GM19043 (cell line): Measurements from ENCODE around the gene STK26.
"Not testable (repeated sequence)": the region's sequence is repeated elsewhere in the genome, so short reads cannot be mapped to it uniquely, and the experiment has no call there.

Experiments
- ATAC-seq: cut with Tn5 transposase; IDR thresholded peaks from one replicate; pipeline ENCODE4 v1.9.1; 2021; ENCODE audit warnings: low read depth; ENCODE audit not compliant: unreplicated experiment

The STK26 gene

GRCh38 chrX:132034648-132035047, 11.5 kb downstream of the STK26 start:
- ATAC-seq: peak; percentile 33

DNA sequence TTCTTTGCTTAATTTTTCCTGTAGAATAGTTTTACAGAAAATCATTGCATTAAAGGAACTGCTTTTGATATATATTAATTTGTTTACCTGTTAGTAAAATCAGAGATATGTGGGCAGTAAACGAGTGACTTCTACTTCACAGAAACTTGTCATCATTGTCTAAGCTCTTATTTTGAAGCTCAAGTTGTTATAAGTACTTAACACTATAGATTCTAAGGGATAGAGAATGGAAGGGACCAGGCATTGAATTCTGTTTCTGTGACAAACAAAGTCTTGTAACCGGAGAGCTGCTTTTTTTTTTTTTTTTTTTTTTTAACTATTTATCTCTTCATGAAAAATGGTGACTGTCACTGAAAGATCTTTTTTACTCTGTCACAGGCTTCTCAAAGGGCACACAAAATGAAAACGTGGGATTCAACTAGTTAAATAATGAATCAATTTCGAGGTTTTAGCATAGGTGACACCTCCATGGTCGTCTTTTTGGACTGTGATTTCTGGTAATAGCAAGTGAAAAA, 14.4 kb downstream of the STK26 start:
- no peak for ATAC-seq

GRCh38 chrX:132040066-132040465, 17.0 kb downstream of the STK26 start:
- no peak for ATAC-seq

DNA sequence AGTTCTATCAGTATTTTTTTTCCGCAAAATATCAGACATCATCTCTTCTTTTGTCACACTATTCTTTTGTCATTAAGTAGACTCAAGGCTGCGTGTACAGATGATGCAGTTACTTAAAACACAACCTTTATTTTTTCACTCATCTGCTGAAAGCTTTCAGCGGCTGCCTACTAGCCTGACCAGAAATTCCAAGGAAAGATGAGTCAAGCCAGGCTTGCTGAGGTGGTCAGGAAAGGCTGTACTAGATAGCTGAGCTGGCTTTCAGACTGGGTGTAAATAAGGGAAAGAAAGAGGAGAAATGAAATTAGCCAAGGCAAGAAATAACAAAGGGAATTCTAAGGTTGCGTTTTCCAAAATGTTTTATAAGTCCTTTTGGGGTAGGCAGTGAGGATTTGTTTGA, 17.9 kb downstream of the STK26 start:
- no peak for ATAC-seq

- ATAC-seq: no peak
These were observed 20.9 kb downstream of the STK26 start for GRCh38 chrX:132043977-132044376.

DNA sequence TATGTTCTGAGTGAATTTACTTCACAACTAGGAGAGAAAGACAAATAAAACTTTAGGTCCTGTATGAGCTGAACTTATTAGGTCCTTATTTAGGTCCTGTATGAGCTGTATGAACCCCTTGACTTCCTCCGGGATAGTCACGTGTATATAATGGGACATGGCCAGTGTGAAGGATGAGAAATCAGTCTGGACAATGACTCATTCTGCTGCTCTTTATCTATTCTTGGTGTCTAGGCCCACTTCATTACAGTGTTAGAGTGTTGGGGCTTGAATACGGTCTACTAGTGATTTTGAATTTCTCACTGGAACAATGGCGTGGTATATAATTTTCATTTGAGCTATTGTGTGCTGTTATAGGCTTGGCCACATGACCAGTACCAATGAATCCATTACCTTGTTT, 21.9 kb downstream of the STK26 start:
- ATAC-seq: no peak

GRCh38 chrX:132045456-132045855, 22.4 kb downstream of the STK26 start:
- no peak for ATAC-seq

GRCh38 chrX:132046533-132046932, 23.4 kb downstream of the STK26 start:
- no peak for ATAC-seq

DNA sequence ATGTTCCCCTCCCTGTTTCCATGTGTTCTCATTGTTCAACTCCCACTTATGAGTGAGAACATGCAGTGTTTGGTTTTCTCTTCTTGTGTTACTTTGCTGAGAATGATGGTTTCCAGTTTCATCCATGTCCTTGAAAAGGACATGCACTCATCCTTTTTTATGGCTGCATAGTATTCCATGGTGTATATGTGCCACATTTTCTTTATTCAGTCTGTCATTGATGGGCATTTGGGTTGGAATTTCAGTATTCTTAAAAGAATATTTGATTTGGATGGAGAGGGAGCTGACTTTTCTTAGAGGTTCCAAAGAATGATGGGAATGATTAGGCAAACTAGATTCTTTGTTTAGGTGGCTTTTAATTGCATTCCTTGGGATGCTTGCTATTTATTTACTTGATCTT, 28.7 kb downstream of the STK26 start:
- ATAC-seq: not testable (repeated sequence)

GRCh38 chrX:132058050-132058449, 34.9 kb downstream of the STK26 start:
- no peak for ATAC-seq

DNA sequence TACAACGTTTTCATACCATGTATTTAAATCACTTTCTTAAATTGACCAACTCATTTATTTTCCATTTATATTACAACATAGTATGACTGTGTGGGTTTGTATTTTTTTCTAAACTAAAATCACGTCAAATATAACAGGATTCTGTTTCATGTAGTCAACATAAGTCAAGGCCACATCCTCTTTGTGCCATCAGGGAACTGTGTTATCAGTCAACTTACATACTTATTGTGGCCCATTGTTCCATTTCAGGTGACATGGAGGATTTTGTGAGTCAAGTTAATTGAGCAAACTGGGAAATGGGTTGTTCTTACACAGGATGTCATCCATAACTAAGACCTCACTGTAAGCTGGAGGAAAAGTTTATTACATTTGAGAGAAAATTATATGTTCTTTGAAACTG, 35.9 kb downstream of the STK26 start:
- ATAC-seq: no peak

- ATAC-seq: no peak
These were observed 37.0 kb downstream of the STK26 start for GRCh38 chrX:132059973-132060540.

DNA sequence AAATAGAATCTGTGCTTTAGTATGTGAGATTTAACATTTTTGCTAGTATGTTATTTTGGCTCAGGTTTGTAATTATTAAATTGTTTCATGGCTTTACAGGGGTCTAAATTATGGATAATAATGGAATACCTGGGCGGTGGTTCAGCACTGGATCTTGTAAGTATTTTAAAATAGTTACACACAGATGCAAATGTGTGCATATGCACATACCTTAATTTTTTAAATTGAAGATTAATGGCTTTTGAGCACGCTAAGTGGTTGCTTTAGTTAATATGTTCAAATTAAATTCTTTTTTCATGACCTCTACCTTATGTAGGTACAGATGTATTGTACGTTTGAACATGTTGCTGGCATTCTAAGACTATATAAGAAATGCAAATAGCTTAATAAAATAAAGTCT, 40.2 kb downstream of the STK26 start:
- no peak for ATAC-seq

GRCh38 chrX:132063862-132064261, 40.8 kb downstream of the STK26 start:
- ATAC-seq: no peak

DNA sequence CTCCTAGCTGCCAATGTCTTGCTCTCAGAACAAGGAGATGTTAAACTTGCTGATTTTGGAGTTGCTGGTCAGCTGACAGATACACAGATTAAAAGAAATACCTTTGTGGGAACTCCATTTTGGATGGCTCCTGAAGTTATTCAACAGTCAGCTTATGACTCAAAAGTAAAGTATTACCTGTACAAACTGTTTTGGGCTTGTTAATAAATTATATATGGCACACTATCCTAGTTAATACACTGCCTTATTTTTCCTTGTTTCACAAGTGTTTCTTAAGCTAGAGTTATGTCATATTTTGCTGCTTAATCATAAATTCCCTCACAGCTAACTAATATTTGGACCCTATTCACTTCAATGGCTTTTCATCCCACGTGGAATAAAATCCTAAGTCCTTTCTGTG, 45.3 kb downstream of the STK26 start:
- ATAC-seq: no peak

DNA sequence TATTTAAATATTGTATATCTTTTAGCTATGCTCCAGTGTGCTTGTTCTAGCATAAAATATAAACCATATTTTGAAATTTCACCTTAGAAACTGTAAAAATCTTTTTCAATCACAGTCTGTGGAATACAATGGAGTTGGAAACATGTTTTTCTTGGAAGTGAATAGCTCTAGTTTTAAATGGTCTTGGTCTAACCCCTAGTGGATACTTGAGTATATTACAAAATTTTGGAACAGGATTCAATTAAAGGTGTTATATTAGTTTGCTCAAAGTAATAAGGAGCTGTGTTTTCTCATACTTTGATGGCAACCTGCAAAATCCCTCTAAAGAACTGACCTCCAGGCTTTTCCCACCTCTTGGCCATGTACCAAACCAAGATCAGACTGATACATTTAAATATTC, 48.2 kb downstream of the STK26 start:
- no peak for ATAC-seq

DNA sequence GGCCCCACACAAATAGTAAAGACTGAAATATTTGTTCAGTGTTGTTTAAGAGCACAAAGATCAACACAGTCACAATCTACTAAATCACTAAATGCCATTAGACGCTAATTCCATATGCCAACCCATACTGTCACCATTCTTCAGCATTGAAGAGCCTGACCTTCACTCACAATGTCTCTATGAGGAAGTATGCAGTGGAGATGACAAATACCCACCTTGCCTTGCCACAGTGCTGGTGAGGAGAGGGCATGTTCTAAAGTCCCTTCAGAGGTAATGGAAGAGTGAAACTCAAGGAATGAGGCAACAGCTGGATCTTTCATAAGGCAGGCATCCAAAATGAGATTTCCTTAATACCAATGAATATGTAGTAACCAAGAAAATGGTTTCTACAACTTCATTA, 54.3 kb downstream of the STK26 start:
- ATAC-seq: no peak

GRCh38 chrX:132077912-132078311, 54.8 kb downstream of the STK26 start:
- no peak for ATAC-seq

DNA sequence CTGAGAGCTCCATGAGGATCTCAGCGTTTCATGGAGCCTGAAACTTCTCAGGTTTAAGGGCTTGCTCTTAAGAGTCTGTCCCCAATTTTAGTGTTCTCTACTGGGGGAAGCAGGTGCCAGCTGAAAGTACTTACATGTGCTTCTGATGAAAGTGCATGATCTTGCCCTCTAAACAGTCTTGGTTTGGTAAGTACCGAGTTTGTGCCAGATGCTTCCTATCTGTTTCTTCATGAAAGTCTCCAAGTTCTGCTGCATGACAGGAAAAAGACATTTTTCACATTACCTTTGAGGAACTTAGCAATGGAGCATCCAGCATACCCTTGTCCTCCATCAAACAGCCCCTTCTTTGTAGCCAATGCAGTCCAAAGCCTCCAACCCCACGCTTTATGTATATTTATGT, 62.7 kb downstream of the STK26 start:
- ATAC-seq: no peak

- ATAC-seq: no peak
These were observed 63.6 kb downstream of the STK26 start for GRCh38 chrX:132086672-132087071.

DNA sequence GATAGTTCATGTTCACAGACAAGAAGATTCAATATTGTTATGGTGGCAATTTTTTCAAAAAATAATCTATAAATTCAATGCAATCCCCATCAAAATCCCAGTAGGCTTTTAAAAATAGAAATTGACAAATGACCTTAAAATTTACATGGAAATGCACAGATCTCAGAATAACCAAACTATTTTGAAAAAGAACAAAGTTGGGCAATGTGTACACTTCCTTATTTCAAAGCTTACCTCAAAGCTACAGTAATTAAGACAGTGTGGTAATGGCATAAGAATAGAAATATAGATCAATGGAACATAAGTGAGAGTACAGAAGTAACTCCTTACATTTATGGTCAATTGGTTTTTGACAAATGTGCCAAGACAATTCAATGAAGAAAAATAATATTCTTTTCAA, 65.8 kb downstream of the STK26 start:
- no peak for ATAC-seq

GRCh38 chrX:132090403-132091159, 67.5 kb downstream of the STK26 start:
- ATAC-seq: no peak
